ENCODE results near the gene LHFPL3. TPM values are rescaled to one million over a fixed set of nuclear protein-coding genes. Genes with fewer than 3 reads are reported as not detected.
"Not testable (repeated sequence)": the region's sequence is repeated elsewhere in the genome, so short reads cannot be mapped to it uniquely, and the experiment has no call there.

The LHFPL3 gene
- polyA plus RNA-seq, 1 of the 3 experiments (the other 2 are of a cell fraction): not detected

DNA sequence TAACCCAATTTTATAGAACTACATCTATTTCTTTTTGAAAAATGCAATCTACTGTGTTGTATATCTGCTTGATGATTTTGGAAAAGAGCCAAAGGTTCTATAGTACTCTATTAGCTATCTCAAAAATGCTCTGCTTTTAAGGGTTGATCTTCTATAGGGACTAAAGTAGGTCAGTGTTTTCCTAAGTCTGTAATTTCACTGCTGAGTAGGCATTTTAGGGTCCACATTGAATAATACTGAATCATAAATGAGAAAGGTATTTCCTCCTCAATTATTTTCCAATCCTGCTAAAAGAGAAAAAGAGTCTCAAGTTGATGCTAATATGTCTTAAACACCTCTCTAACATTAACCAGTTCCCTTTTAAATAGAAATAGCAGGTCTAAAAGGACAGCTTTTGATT lies 244.2 kb downstream of the LHFPL3 start:
- POLR2A ChIA-PET: no interaction called here
- Histone ChIP-seq H3K4me1 (ENCODE audit: control insufficient read depth in 1 of 2, insufficient read depth in 2 of 2, low read depth in 1 of 2, low read length in 1 of 2) (no peaks in the 10 kb centered on the region), H4K20me1 (ENCODE audit: insufficient read depth) (no peaks in the 10 kb centered on the region)

DNA sequence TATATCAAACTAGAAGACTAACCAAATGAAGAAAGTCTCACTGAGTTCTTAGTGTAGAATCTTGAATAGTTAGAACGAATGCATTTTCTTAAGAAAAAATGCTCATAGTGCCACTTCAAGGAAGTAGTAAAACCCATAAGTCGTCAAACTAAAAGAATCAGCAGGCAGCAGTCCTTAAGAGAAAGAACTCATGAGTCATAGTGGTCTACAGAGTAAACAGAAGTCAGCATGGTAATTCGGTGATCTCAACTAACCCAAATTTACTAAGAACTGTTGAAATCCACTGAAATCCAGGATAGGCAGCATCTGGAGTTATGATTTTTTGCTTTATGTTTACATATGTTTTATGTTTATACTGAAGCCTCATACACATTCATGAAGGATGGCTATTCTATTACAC lies 256.2 kb downstream of the LHFPL3 start:
- WGBS (ENCODE audit: low lambda C conversion rate): 8% methylated on average over 3 of the region's 3 CpGs
- H3K79me2 ChIP-seq (ENCODE audit: insufficient read depth): no peaks in the 10 kb centered on the region
- no peak overlapping the region for H3K27ac ChIP-seq (ENCODE audit: low read depth in 2 of 2, low read length in 1 of 2)
- no peak overlapping the region for H3K9ac ChIP-seq
- CTCF ChIA-PET: no interaction called here
- no peaks in the 10 kb centered on the region for H3K36me3 ChIP-seq (replicated peaks in 1 of 2; ENCODE audit: control insufficient read depth in 1 of 2, insufficient read depth in 2 of 2, low read length in 1 of 2)
- no peak overlapping the region for H3K4me3 ChIP-seq (ENCODE audit: low read depth in 2 of 2, low read length in 1 of 2)
- no peaks in the 10 kb centered on the region for H3K27me3 ChIP-seq (ENCODE audit: insufficient read depth)
- POLR2A ChIA-PET: no interaction called here
- H3K9me3 ChIP-seq: no peaks in the 10 kb centered on the region; the same call in 1 of the 2 replicates
- TF ChIP-seq, protein P1, sequence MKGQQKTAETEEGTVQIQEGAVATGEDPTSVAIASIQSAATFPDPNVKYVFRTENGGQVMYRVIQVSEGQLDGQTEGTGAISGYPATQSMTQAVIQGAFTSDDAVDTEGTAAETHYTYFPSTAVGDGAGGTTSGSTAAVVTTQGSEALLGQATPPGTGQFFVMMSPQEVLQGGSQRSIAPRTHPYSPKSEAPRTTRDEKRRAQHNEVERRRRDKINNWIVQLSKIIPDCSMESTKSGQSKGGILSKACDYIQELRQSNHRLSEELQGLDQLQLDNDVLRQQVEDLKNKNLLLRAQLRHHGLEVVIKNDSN (IDR thresholded peaks at IDR 0.05; ENCODE audit: borderline replicate concordance, low read depth): no peak
- TF ChIP-seq, protein P2, sequence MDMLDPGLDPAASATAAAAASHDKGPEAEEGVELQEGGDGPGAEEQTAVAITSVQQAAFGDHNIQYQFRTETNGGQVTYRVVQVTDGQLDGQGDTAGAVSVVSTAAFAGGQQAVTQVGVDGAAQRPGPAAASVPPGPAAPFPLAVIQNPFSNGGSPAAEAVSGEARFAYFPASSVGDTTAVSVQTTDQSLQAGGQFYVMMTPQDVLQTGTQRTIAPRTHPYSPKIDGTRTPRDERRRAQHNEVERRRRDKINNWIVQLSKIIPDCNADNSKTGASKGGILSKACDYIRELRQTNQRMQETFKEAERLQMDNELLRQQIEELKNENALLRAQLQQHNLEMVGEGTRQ (IDR thresholded peaks at IDR 0.05; ENCODE audit: borderline replicate concordance, low read depth, low read length): no peak
- no peak for TF ChIP-seq RFX5 (IDR thresholded peaks at IDR 0.05; ENCODE audit: low read length)
- TF ChIP-seq EP300 (IDR thresholded peaks at IDR 0.05; ENCODE audit: borderline replicate concordance in 1 of 2, low read depth in 1 of 2, low read length in 1 of 2): no peak
- TF ChIP-seq CHD2 (IDR thresholded peaks at IDR 0.05; ENCODE audit: low read length, partially characterized antibody): no peak
- TF ChIP-seq FOXJ3 (CRISPR knock-in tag; IDR thresholded peaks at IDR 0.05): no peak
- no peak for TF ChIP-seq ELF1 (IDR thresholded peaks at IDR 0.05)
- TF ChIP-seq, protein P3, sequence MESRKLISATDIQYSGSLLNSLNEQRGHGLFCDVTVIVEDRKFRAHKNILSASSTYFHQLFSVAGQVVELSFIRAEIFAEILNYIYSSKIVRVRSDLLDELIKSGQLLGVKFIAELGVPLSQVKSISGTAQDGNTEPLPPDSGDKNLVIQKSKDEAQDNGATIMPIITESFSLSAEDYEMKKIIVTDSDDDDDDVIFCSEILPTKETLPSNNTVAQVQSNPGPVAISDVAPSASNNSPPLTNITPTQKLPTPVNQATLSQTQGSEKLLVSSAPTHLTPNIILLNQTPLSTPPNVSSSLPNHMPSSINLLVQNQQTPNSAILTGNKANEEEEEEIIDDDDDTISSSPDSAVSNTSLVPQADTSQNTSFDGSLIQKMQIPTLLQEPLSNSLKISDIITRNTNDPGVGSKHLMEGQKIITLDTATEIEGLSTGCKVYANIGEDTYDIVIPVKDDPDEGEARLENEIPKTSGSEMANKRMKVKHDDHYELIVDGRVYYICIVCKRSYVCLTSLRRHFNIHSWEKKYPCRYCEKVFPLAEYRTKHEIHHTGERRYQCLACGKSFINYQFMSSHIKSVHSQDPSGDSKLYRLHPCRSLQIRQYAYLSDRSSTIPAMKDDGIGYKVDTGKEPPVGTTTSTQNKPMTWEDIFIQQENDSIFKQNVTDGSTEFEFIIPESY (IDR thresholded peaks at IDR 0.05; ENCODE audit: borderline replicate concordance, low read depth): no peak
- TF ChIP-seq RAD21 (IDR thresholded peaks at IDR 0.05; ENCODE audit: low read length): no peak
- H3F3A ChIP-seq (replicated peaks; ENCODE audit: insufficient read depth): no peaks in the 10 kb centered on the region
- H3K4me2 ChIP-seq: no peak overlapping the region
- no peaks in the 10 kb centered on the region for H3K9me2 ChIP-seq
- no peak for DNase-seq
- H4K20me1 ChIP-seq (ENCODE audit: insufficient read depth): no peaks in the 10 kb centered on the region
- H2AFZ ChIP-seq (ENCODE audit: low read depth): no peak overlapping the region
- H3K4me1 ChIP-seq (ENCODE audit: control insufficient read depth in 1 of 2, insufficient read depth in 2 of 2, low read depth in 1 of 2, low read length in 1 of 2): no peaks in the 10 kb centered on the region

More for the DNA sequence above, 244.2 kb downstream of the LHFPL3 start:
- CTCF ChIA-PET: no interaction called here
- no peaks in the 10 kb centered on the region for H3K9me3 ChIP-seq
- H3K4me3 ChIP-seq (ENCODE audit: low read depth in 2 of 2, low read length in 1 of 2): no peak overlapping the region
- H3K79me2 ChIP-seq (ENCODE audit: insufficient read depth): no peaks in the 10 kb centered on the region
- TF ChIP-seq ELF1 (IDR thresholded peaks at IDR 0.05) (no peak), RXRA (IDR thresholded peaks at IDR 0.05; ENCODE audit: borderline replicate concordance, low read depth) (no peak), SIN3A (IDR thresholded peaks at IDR 0.05; ENCODE audit: borderline replicate concordance, low read depth, low read length) (no peak), TAF1 (IDR thresholded peaks at IDR 0.05; ENCODE audit: borderline replicate concordance, low read depth, low read length) (no peak), FOXM1 (IDR thresholded peaks at IDR 0.05; ENCODE audit: low read depth) (no peak), POLR2AphosphoS5 (IDR thresholded peaks at IDR 0.05; ENCODE audit: low read depth, low read length) (no peak)
- TF ChIP-seq, protein P4, sequence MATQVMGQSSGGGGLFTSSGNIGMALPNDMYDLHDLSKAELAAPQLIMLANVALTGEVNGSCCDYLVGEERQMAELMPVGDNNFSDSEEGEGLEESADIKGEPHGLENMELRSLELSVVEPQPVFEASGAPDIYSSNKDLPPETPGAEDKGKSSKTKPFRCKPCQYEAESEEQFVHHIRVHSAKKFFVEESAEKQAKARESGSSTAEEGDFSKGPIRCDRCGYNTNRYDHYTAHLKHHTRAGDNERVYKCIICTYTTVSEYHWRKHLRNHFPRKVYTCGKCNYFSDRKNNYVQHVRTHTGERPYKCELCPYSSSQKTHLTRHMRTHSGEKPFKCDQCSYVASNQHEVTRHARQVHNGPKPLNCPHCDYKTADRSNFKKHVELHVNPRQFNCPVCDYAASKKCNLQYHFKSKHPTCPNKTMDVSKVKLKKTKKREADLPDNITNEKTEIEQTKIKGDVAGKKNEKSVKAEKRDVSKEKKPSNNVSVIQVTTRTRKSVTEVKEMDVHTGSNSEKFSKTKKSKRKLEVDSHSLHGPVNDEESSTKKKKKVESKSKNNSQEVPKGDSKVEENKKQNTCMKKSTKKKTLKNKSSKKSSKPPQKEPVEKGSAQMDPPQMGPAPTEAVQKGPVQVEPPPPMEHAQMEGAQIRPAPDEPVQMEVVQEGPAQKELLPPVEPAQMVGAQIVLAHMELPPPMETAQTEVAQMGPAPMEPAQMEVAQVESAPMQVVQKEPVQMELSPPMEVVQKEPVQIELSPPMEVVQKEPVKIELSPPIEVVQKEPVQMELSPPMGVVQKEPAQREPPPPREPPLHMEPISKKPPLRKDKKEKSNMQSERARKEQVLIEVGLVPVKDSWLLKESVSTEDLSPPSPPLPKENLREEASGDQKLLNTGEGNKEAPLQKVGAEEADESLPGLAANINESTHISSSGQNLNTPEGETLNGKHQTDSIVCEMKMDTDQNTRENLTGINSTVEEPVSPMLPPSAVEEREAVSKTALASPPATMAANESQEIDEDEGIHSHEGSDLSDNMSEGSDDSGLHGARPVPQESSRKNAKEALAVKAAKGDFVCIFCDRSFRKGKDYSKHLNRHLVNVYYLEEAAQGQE (IDR thresholded peaks at IDR 0.05; ENCODE audit: low read depth, low read length): no peak
- TF ChIP-seq, protein P1 (IDR thresholded peaks at IDR 0.05; ENCODE audit: borderline replicate concordance, low read depth): no peak
- no peak overlapping the region for H3K4me2 ChIP-seq
- no peaks in the 10 kb centered on the region for H3F3A ChIP-seq (replicated peaks; ENCODE audit: insufficient read depth)
- no peak overlapping the region for H3K9ac ChIP-seq
- no peaks in the 10 kb centered on the region for H3K36me3 ChIP-seq (replicated peaks in 1 of 2; ENCODE audit: control insufficient read depth in 1 of 2, insufficient read depth in 2 of 2, low read length in 1 of 2)
- DNase-seq: no peak
- no peaks in the 10 kb centered on the region for H3K9me2 ChIP-seq
- H3K27ac ChIP-seq (ENCODE audit: low read depth in 2 of 2, low read length in 1 of 2): no peak overlapping the region
- no peaks in the 10 kb centered on the region for H3K27me3 ChIP-seq (ENCODE audit: insufficient read depth)
- no peak overlapping the region for H2AFZ ChIP-seq (ENCODE audit: low read depth)

DNA sequence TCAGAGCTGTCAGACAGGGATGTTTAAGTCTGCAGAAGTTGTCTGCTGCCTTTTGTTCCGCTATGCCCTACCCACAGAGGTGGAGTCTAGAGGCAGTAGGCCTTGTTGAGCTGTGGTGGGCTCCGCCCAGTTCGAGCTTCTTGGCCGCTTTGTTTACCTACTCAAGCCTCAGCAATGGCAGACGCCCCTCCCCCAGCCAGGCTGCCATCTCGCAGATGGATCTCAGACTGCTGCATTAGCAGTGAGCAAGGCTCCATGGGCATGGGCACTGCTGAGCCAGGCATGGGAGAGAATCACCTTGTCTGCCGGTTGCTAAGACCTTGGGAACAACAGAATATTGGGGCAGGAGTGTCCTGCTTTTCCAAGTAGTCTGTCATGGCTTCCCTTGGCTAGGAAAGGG lies 267.2 kb downstream of the LHFPL3 start:
- 10% methylated on average over 4 of the region's 7 CpGs for WGBS (ENCODE audit: low lambda C conversion rate)
- DNase-seq; POLR2A ChIA-PET; H3K9me3 ChIP-seq; H3K4me1 ChIP-seq (ENCODE audit: control insufficient read depth in 1 of 2, insufficient read depth in 2 of 2, low read depth in 1 of 2, low read length in 1 of 2); H3K4me2 ChIP-seq; H3K79me2 ChIP-seq (ENCODE audit: insufficient read depth); H3F3A ChIP-seq (replicated peaks; ENCODE audit: insufficient read depth); H3K4me3 ChIP-seq (ENCODE audit: low read depth in 2 of 2, low read length in 1 of 2); H3K9ac ChIP-seq; H3K36me3 ChIP-seq (replicated peaks in 1 of 2; ENCODE audit: control insufficient read depth in 1 of 2, insufficient read depth in 2 of 2, low read length in 1 of 2); H3K27ac ChIP-seq (ENCODE audit: low read depth in 2 of 2, low read length in 1 of 2); H3K27me3 ChIP-seq (ENCODE audit: insufficient read depth); H3K9me2 ChIP-seq; H4K20me1 ChIP-seq (ENCODE audit: insufficient read depth); H2AFZ ChIP-seq (ENCODE audit: low read depth): not testable (repeated sequence)
- CTCF ChIA-PET: interaction anchor here (1.9 kb wide), 1 partner anchor 77 kb away, joined by 4 read pairs; no protein-coding TSS in a partner anchor

All from SK-N-SH (cell line).